Endothelial cell of umbilical vein (primary cell): Measurements from ENCODE around the gene MBOAT1. TPM values are rescaled to one million over a fixed set of nuclear protein-coding genes. Genes with fewer than 3 reads are reported as not detected.

Source experiments
- BruUV-seq: library from RNA; stranded (reverse); fragments of 400-500 nt; replicated peaks from 2 replicates; lab custom pipeline; 2021; lab: Mats Ljungman, UMichigan
- CTCF ChIA-PET: fragments of 300-600, 350-600 bp; sonication (Branson Sonifier 250); formaldehyde crosslinking; loops from one replicate; lab custom pipeline; 2021; ENCODE audit warnings: antibody characterized with exemption, inconsistent platforms; lab: Charles Lee
- POLR2A ChIA-PET: fragments of 300-600, 350-600 bp; sonication (Branson Sonifier 250); formaldehyde crosslinking; loops from one replicate; lab custom pipeline; 2021; ENCODE audit warnings: antibody characterized with exemption, inconsistent platforms; lab: Charles Lee
- DNase-seq: peaks from one replicate; pipeline ENCODE4 v3.0.0-alpha.2; 2011; ENCODE audit warnings: low read depth, low spot score
- FAIRE-seq: peaks from 2 replicates; lab custom pipeline; 2011; peaks lifted over from hg19 to GRCh38; lab: Jason Lieb, UNC
- H2AFZ ChIP-seq: 2 replicates; pipeline ENCODE4 v1.6.0; 2012; ENCODE audit warnings: low read depth, low read length, control low read depth, inconsistent platforms
- H3K27ac ChIP-seq: 2 replicates; pipeline ENCODE4 v1.5.1; 2011; ENCODE audit warnings: low read depth, mild to moderate bottlenecking, control low read depth, low read length, moderate library complexity; ENCODE audit not compliant: insufficient read depth
- H3K27me3 ChIP-seq, 2 experiments: 2 replicates each; pipeline versions ENCODE4 v1.6.0 to v1.6.1; 2011; ENCODE audit warnings: low read length in 2 of 2, mixed read lengths in 1 of 2; ENCODE audit not compliant: control insufficient read depth in 2 of 2, insufficient read depth in 2 of 2
- H3K36me3 ChIP-seq, 2 experiments: 2 replicates in 1 of 2; 3 replicates in 1 of 2; pipeline ENCODE4 v1.5.1; 2011; ENCODE audit warnings: low read length in 2 of 2, mild to moderate bottlenecking in 1 of 2, moderate library complexity in 1 of 2; ENCODE audit not compliant: control insufficient read depth in 2 of 2, insufficient read depth in 2 of 2; ENCODE audit errors: extremely low read depth in 1 of 2
- H3K4me1 ChIP-seq: 3 replicates; pipeline ENCODE4 v1.5.1; 2011; ENCODE audit warnings: mild to moderate bottlenecking, low read length; ENCODE audit not compliant: control insufficient read depth, insufficient read depth; ENCODE audit errors: extremely low read depth
- H3K4me2 ChIP-seq: 2 replicates; pipeline ENCODE4 v1.6.1; 2011; ENCODE audit warnings: low read length, control low read depth, mixed read lengths; ENCODE audit not compliant: insufficient read depth
- H3K4me3 ChIP-seq, 3 experiments: fragments of 200-600 bp in 1 of 3; sonication (generic), shearing (Covaris generic) in 1 of 3; replicated peaks in 1 of 3; 2 replicates each; pipeline ENCODE4 v1.5.1; 2011 to 2016; ENCODE audit warnings: control low read depth in 3 of 3, low read length in 3 of 3, mild to moderate bottlenecking in 2 of 3, inconsistent platforms in 1 of 3, low read depth in 1 of 3, moderate library complexity in 1 of 3; ENCODE audit not compliant: insufficient read depth in 1 of 3
- H3K79me2 ChIP-seq: 2 replicates; pipeline ENCODE4 v1.6.0; 2012; ENCODE audit warnings: low read length, inconsistent platforms; ENCODE audit not compliant: control insufficient read depth, insufficient read depth
- H3K9ac ChIP-seq: replicated peaks from 2 replicates; pipeline ENCODE3; 2011; ENCODE audit warnings: low read length, control low read depth; ENCODE audit not compliant: insufficient read depth; ENCODE audit errors: extremely low read depth
- H3K9me1 ChIP-seq: replicated peaks from 3 replicates; pipeline ENCODE4 v1.6.0; 2011; ENCODE audit warnings: mild to moderate bottlenecking, low read length; ENCODE audit not compliant: control insufficient read depth, insufficient read depth; ENCODE audit errors: extremely low read depth
- H3K9me3 ChIP-seq: replicated peaks from 2 replicates; pipeline ENCODE4 v1.5.1; 2012; ENCODE audit warnings: low read length, inconsistent platforms; ENCODE audit not compliant: control insufficient read depth, insufficient read depth
- H4K20me1 ChIP-seq: replicated peaks from 2 replicates; pipeline ENCODE3; 2011; ENCODE audit warnings: mild to moderate bottlenecking, low read length; ENCODE audit not compliant: control insufficient read depth, insufficient read depth; ENCODE audit errors: extremely low read depth
- CTCF ChIP-seq, 2 donors: IDR thresholded peaks; 1 replicate in 1 of 2; 2 replicates in 1 of 2; pipeline ENCODE4 v1.5.1; 2011; ENCODE audit warnings: low read length in 2 of 2, mild to moderate bottlenecking in 2 of 2, moderate library complexity in 2 of 2, control low read depth in 1 of 2, inconsistent platforms in 1 of 2, low read depth in 1 of 2; ENCODE audit not compliant: insufficient read depth in 1 of 2; ENCODE audit errors: extremely low read depth in 1 of 2
- EZH2 ChIP-seq: IDR thresholded peaks from 2 replicates; pipeline ENCODE4 v1.6.1; 2012; ENCODE audit warnings: borderline replicate concordance, low read depth, mild to moderate bottlenecking, moderate library complexity, low read length, inconsistent platforms; ENCODE audit not compliant: severe bottlenecking
- FOS ChIP-seq: IDR thresholded peaks from 2 replicates; pipeline ENCODE4 v1.6.1; 2011; ENCODE audit warnings: mild to moderate bottlenecking, low read length, moderate library complexity, borderline replicate concordance; ENCODE audit not compliant: insufficient read depth
- GATA2 ChIP-seq: IDR thresholded peaks from 2 replicates; pipeline ENCODE4 v1.7.0; 2011; ENCODE audit warnings: low read depth, mild to moderate bottlenecking, moderate library complexity, mixed read lengths, low read length; ENCODE audit not compliant: insufficient read length, insufficient read depth
- JUN ChIP-seq: IDR thresholded peaks from 2 replicates; pipeline ENCODE4 v1.6.1; 2011; ENCODE audit warnings: borderline replicate concordance, low read depth; ENCODE audit not compliant: insufficient read length, insufficient read depth
- MAX ChIP-seq: IDR thresholded peaks from 2 replicates; pipeline ENCODE4 v1.6.1; 2011; ENCODE audit not compliant: insufficient read depth, insufficient read length
- MYC ChIP-seq: IDR thresholded peaks from one replicate; pipeline ENCODE4 v1.6.1; 2011; ENCODE audit warnings: mild to moderate bottlenecking, low read depth, low read length
- POLR2A ChIP-seq: IDR thresholded peaks from 2 replicates; pipeline ENCODE4 v1.6.1; 2012; ENCODE audit warnings: low read depth, mild to moderate bottlenecking, control low read depth, low read length
- POLR2AphosphoS5 ChIP-seq: IDR thresholded peaks from 2 replicates; pipeline ENCODE4 v1.6.1; 2012; ENCODE audit warnings: low read depth, mild to moderate bottlenecking, control low read depth, low read length, moderate library complexity; ENCODE audit not compliant: insufficient read depth
- dilution Hi-C: fragments of 300-500 bp; cut with MboI; formaldehyde crosslinking; loops from one replicate; pipeline ENCODE4 v1.15.0; 2019; ENCODE audit warnings: low sequenced_read_pairs; ENCODE audit not compliant: extremely low pct_ligation_motif_present
- intact Hi-C: fragments of 100-400 bp; cut with micrococcal nuclease; formaldehyde crosslinking; loops from one replicate; pipeline ENCODE4 v1.10.0; 2022
- polyA plus RNA-seq, 4 experiments: library from polyadenylated mRNA; depleted of rRNA in 3 of 4; stranded (reverse) in 3 of 4; unstranded in 1 of 4; fragments of >200 nt; gene quantifications; 2 replicates each; pipeline versions ENCODE4 v1.2.1 to v1.2.3, GENCODE V29; 2011 to 2012; ENCODE audit warnings: missing spikeins in 1 of 4
- total RNA-seq: library from RNA; stranded (reverse); gene quantifications from 2 replicates; pipeline ENCODE4 v1.2.3, GENCODE V29; 2021

Gene MBOAT1
- total and polyA plus RNA-seq, 2 donors (not counting 3 experiments of a cell fraction or from before 2014, with no cell fraction given), result 2.1 to 5.4 TPM

GRCh38 chr6:20183706-20184105 is 28.6 kb downstream of the MBOAT1 start:
- DNase-seq (no peak), FAIRE-seq (no peak)
- Histone ChIP-seq H3K4me3 (no peak overlapping the region), H3K4me1 (no peaks in the 10 kb centered on the region), H3K9me3 (no peaks in the 10 kb centered on the region), H3K9ac (no peak overlapping the region), H3K36me3 (no peaks in the 10 kb centered on the region), H3K9me1 (no peaks in the 10 kb centered on the region), H3K4me2 (no peak overlapping the region), H3K27me3 (no peaks in the 10 kb centered on the region), H3K79me2 (no peaks in the 10 kb centered on the region), H2AFZ (no peak overlapping the region), H4K20me1 (no peaks in the 10 kb centered on the region), H3K27ac (no peak overlapping the region)
- BruUV-seq, result no TSS peak
- ChIA-PET CTCF (no interaction called here), POLR2A (no interaction called here)
- TF ChIP-seq POLR2A (no peak), JUN (no peak), MAX (no peak), POLR2AphosphoS5 (no peak), MYC (no peak), CTCF (IDR thresholded peaks at IDR 0.05; ENCODE audit: extremely low read depth in 1 of 2, insufficient read depth in 1 of 2, low read depth in 1 of 2, low read length in 2 of 2) (no peak), GATA2 (no peak), EZH2 (no peak), FOS (no peak)
- intact Hi-C loops (no loop called here), dilution Hi-C loops (no loop called here)
